Measurements from ENCODE around the gene XPNPEP3. TPM values are rescaled to one million over a fixed set of nuclear protein-coding genes. Genes with fewer than 3 reads are reported as not detected.
A peak's percentile ranks its signal among the peaks of the same experiment; 100 is the strongest.

The XPNPEP3 gene
- total RNA-seq, 2 donors from 2014 or later: 11.7 to 12.6 TPM

DNA sequence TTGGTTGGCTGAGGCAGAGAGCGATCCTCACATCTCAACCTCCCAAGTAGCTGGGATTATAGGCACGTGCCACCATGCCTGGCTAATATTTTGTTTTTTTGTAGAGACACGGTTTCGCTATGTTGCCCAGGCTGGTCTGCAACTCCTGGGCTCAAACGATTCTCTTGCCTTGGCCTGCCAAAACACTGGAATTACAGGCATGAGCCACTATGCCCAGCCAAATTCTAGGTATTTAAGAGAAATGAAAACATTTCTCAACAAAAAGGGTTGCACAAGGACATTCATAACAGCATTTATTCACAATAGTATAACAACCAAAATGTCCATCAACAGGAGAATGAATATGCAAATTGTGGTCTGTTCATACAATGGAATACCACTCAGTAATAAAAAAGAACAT lies 62.5 kb downstream of the XPNPEP3 start:
- intact Hi-C loops (cut with DNase I): no loop called here
- DNase-seq (ENCODE audit: low spot score): no peak

DNA sequence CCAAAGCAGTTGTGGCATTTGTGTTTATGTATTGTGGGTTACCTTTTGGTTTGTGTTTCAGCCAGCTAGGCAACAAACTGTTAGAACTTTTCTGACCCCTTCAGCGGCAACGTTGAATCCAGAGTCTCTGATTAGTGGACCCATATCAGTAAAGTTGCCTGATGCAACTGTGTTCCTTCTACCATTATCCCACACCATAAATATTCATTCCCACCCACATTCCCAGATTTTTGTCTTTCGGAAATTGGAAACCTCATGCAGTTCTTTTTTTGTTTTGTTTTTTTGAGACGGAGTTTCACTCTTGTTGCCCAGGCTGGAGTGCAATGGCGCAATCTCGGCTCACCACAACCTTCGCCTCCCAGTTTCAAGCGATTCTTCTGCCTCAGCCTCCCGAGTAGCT lies 63.6 kb downstream of the XPNPEP3 start:
- no peak for DNase-seq (ENCODE audit: low spot score)
- intact Hi-C loops (cut with DNase I): no loop called here

- intact Hi-C loops (cut with DNase I): no loop called here
- DNase-seq (ENCODE audit: low spot score): no peak
Observed at GRCh38 chr22:40922484-40923303, 65.7 kb downstream of the XPNPEP3 start.

DNA sequence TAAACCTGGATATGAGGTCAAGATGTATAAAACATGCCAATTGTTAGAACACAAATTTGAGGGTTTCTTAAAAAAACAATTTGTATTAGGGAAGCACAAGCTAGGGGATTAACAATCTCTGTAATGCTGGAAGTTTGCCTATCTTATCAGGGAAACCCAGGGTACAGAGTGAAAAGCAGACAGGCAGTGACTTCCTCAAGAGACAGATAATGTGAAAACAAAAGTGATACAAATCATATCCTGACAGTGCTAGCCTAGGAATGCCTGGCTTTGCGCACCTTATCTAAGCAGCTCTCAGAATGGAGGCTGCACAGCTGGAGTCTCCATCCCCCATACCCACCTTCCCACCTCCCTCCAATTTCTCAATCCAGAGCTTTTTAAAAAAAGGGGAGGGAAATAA lies 71.7 kb downstream of the XPNPEP3 start:
- intact Hi-C loops (cut with DNase I): no loop called here
- no peak for DNase-seq (ENCODE audit: low spot score)

GRCh38 chr22:40932396-40932795 lies 75.4 kb downstream of the XPNPEP3 start:
- DNase-seq (ENCODE audit: low spot score): no peak
- intact Hi-C loops (cut with DNase I): no loop called here

GRCh38 chr22:40939202-40939601 lies 82.3 kb downstream of the XPNPEP3 start:
- intact Hi-C loops (cut with DNase I): no loop called here
- no peak for DNase-seq (ENCODE audit: low spot score)

DNA sequence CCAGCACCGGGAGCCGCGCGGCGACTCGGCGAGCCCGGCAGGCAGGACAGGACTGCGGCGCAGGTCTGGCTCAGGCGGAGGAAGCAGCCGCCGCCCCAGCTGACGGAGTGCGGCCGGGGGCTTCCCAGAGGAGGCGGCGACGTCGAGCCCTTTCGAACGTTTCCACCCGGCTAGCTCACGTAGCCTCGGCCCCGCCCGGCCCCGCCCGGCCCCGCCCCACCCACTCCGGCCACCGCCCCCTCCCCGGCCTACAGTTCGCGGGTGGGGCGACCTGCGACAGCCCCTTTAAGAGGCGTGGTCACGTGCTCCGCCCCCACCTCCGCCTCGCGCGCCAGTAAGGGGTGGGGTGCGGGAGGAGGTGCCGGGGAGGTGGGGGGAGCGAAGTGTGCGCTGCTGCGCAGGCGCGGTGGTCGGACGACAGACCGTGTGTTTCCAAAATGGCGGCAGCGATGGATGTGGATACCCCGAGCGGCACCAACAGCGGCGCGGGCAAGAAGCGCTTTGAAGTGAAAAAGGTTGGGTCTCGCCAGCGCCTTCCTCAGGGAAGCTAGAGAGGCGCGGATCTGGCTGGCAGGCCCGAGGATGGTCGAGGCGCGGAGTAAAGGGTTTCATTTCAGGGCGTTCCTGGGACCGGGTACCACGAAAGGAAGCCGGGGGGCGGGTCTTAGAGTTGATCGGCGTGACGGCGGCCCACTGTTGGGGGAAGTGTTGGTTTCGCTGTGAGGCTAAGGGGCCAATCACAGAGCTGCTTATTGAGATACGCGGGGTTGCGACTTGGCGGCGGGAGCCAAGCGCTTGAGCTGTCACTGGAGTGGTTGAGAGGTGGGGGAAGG lies 94.2 kb downstream of the XPNPEP3 start, which contains the start of gene RBX1:
Gene RBX1, plus strand, starts transcription at position 417 of the 833 bp plus-strand sequence. Its CDS starts 21 bp downstream, at position 438.
- DNase-seq (ENCODE audit: low spot score): peak; percentile 100
- intact Hi-C loops (cut with DNase I): loop anchor here (2.0 kb wide), 2 partner anchors 140 to 142 kb away; partner anchors contain the start of gene EP300 (in 1 of the 2)

GRCh38 chr22:40951795-40952605 lies 95.1 kb downstream of the XPNPEP3 start:
- intact Hi-C loops (cut with DNase I): loop anchor here (2.0 kb wide), 2 partner anchors 139 to 141 kb away; partner anchors contain the start of gene EP300 (in 1 of the 2)

DNA sequence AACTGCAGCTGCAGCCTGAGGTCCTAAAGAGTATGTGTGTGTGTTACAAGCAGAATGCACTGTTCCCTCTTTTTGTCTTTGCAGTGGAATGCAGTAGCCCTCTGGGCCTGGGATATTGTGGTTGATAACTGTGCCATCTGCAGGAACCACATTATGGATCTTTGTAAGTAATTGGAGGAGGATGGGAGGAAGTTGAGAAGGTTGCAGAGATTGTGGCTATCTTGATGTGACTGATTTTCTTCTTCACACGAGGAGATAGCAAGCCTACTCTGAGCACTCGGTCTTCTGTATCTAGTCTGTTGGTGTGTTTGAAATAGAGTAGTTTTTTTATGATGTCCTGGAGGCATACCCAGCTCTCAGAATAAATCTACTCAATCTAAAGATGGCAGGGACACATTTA lies 96.5 kb downstream of the XPNPEP3 start:
- intact Hi-C loops (cut with DNase I): no loop called here
- DNase-seq (ENCODE audit: low spot score): no peak

More at GRCh38 chr22:40951795-40952605, 95.1 kb downstream of the XPNPEP3 start:
- DNase-seq (ENCODE audit: low spot score): no peak

- no peak for DNase-seq (ENCODE audit: low spot score)
- intact Hi-C loops (cut with DNase I): loop anchor here in 1 of 2 donors (1.0 kb wide), 1 partner anchor 136 kb away; no protein-coding TSS in a partner anchor
Observed at GRCh38 chr22:40954113-40954512, 97.2 kb downstream of the XPNPEP3 start.

DNA sequence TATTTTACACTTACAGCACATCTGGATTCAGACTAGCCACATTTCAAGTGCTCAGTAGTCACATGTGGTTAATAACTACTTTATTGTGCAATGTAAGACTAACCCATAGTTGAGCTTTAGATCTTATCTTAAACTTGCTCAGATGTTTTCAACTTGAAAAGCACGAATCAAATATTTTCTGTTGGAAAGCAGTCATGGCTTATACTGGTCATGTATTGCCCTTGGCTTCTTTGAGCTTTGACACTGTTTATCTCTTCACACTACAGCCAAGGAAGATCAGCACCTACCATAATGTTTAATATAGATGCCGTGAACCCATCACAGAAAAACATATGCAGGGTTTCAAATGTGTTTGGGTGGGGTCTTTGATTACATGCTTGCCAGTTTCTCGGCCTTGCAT lies 98.6 kb downstream of the XPNPEP3 start:
- intact Hi-C loops (cut with DNase I): no loop called here
- no peak for DNase-seq (ENCODE audit: low spot score)

DNA sequence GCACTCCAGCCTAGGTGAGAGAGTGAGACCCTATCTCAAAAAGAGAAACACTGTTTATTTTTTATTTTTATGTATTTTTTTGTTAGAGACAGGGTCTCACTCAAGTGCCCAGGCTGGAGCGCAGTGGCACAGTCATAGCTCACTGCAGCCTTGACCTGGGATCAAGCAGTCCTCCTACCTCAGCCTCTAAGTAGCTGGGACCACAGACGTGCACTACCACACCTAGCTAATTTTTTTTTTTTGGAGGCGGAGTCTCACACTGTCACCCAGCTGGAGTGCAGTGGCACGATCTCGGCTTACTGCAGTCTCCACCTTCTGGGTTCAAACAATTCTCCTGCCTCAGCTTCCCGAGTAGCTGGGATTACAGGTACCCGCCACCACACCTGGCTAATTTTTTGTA lies 100.7 kb downstream of the XPNPEP3 start:
- intact Hi-C loops (cut with DNase I): no loop called here
- DNase-seq (ENCODE audit: low spot score): no peak

DNA sequence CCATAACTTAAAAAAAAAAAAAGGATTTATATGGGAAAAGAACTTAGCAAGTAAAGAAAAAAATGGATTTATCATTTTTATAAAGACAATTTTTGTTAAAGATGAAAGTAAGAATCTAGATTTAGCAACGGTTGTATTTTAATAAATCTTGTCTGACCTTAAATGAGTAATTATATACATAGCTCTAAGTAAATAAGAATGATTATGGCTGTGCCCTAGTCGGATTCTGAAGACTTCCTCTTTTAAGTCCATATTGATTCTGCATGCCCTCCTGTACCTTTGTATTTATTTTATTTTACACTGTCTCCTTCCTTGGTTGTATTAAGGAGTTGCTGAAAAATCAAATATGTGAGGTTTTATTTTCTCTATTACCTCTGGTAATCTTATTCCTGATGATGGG lies 101.4 kb downstream of the XPNPEP3 start:
- intact Hi-C loops (cut with DNase I): no loop called here
- DNase-seq (ENCODE audit: low spot score): no peak

- DNase-seq (ENCODE audit: low spot score): no peak
- intact Hi-C loops (cut with DNase I): no loop called here
Observed at GRCh38 chr22:40960145-40960544, 103.2 kb downstream of the XPNPEP3 start.

DNA sequence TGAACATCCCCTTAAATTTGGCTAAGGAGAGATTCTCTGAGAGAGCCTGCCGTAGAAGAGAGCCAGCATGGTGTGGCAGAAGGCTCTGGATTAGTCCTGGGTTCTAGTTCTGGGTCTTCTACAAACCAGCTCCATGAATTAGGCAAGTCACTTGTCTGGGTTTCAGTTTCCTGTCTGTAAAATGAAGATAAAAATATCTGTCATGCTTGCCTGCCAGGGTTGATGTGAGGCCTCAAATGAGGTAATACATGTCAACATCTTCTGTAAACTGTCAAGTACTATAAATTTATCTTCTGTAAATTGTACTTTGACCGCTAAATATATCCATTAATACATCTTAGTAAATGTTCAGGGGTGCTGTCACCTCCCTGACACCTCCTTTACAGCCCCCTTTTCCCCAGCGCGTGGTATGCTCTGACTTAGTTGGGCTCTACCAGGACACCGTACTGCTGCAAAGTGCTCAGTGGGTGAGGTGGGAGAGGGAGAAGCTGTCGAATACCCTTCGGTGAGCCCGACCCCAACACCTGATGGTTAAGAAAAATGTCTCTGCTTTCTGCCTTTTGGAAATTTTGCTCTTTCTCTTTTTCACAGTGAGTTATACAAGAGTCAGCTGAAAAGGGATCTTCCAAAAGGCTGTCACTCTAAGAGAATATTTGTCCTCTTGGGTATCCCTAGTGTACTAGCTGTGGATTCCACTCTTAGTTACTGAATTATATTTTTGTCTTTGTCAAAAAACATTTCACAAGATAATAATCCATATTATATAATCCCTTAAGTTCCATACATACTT lies 109.2 kb downstream of the XPNPEP3 start:
- intact Hi-C loops (cut with DNase I): no loop called here
- DNase-seq (ENCODE audit: low spot score): peak; percentile 38

GRCh38 chr22:40966726-40967085 lies 109.8 kb downstream of the XPNPEP3 start:
- peak; percentile 50 for DNase-seq (ENCODE audit: low spot score)
- intact Hi-C loops (cut with DNase I): no loop called here

GRCh38 chr22:40967111-40967760 lies 110.3 kb downstream of the XPNPEP3 start:
- intact Hi-C loops (cut with DNase I): no loop called here
- DNase-seq (ENCODE audit: low spot score): peak; percentile 72

- peak; percentile 29 for DNase-seq (ENCODE audit: low spot score)
- intact Hi-C loops (cut with DNase I): no loop called here
Observed at GRCh38 chr22:40972587-40972986, 115.6 kb downstream of the XPNPEP3 start.
